B cell (primary cell): ENCODE measurements around the gene POGLUT3.

Experiments used
- CTCF ChIP-seq: fragments of 200-600 bp; IDR thresholded peaks from one replicate; pipeline ENCODE4 v1.8.0; 2022; ENCODE audit warnings: antibody characterized with exemption, mild to moderate bottlenecking
- EZH2 ChIP-seq: IDR thresholded peaks from 2 replicates; pipeline ENCODE4 v1.6.1; 2012; ENCODE audit warnings: borderline replicate concordance, low read depth, mild to moderate bottlenecking, moderate library complexity, low read length; ENCODE audit not compliant: insufficient read depth, poor library complexity, severe bottlenecking

GRCh38 chr11:108500169-108500568 is 2.0 kb upstream of the POGLUT3 start:
- no peak for TF ChIP-seq CTCF
- no peak for TF ChIP-seq EZH2
